Epithelial cell of esophagus (primary cell): ENCODE data around the gene SLC66A2.
"Not testable (repeated sequence)": the region's sequence is repeated elsewhere in the genome, so short reads cannot be mapped to it uniquely, and the experiment has no call there.

ENCODE experiments used
- DNase-seq: peaks from one replicate; pipeline ENCODE4 v3.0.0; 2010; ENCODE audit warnings: low read depth
- H3K4me3 ChIP-seq: 2 replicates; pipeline ENCODE4 v1.5.1; 2011; ENCODE audit warnings: mild to moderate bottlenecking, low read length, control low read depth
- TF ChIP-seq, protein P1 (sequence below): IDR thresholded peaks from 2 replicates; pipeline ENCODE4 v1.5.1; 2011; ENCODE audit warnings: low read depth, mild to moderate bottlenecking, low read length, control low read depth, inconsistent platforms; ENCODE audit not compliant: insufficient read depth; ENCODE audit errors: missing control alignments

Gene SLC66A2

DNA sequence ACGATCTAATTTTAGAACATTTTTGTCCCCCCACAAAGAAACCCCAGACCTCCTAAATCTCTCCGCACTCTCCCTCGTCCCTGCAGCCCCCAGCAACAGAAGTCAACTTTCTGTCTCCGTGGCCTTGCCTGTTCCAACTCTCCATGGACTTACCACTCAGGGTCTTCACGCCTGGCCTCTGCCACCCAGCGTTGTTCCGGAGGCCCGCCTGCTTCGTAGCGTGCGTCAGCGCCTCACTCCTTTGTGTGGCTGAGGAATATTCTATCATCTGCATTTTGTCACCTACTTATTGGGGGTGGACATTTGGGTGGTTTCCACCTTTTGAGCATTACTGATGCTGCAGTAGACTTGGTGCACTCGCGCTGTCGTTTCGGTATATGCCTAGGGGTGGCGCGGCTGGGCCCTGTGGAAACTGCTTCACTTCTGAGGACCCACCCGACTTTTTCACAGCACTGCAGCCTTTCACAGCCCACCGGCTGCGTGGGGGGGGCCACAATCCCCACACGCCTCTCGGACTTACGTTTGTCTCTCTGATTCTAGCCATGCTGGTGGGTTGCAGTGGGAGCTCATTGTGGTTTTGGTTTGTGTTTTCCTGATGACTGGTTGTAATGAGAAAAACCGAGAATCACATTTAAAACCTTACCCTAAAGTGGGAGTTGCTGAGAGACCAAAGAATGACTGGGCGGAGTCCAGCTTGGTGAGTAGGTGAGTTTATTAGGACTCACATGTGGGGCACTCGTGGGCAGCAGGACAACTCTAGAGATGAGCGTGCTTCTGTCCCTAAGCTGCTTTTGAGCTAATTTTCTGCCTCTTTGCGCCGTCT lies 11.6 kb upstream of the SLC66A2 start:
- TF ChIP-seq, protein P1, sequence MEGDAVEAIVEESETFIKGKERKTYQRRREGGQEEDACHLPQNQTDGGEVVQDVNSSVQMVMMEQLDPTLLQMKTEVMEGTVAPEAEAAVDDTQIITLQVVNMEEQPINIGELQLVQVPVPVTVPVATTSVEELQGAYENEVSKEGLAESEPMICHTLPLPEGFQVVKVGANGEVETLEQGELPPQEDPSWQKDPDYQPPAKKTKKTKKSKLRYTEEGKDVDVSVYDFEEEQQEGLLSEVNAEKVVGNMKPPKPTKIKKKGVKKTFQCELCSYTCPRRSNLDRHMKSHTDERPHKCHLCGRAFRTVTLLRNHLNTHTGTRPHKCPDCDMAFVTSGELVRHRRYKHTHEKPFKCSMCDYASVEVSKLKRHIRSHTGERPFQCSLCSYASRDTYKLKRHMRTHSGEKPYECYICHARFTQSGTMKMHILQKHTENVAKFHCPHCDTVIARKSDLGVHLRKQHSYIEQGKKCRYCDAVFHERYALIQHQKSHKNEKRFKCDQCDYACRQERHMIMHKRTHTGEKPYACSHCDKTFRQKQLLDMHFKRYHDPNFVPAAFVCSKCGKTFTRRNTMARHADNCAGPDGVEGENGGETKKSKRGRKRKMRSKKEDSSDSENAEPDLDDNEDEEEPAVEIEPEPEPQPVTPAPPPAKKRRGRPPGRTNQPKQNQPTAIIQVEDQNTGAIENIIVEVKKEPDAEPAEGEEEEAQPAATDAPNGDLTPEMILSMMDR: no peak
- DNase-seq: no peak
- H3K4me3 ChIP-seq: no peak overlapping the region

DNA sequence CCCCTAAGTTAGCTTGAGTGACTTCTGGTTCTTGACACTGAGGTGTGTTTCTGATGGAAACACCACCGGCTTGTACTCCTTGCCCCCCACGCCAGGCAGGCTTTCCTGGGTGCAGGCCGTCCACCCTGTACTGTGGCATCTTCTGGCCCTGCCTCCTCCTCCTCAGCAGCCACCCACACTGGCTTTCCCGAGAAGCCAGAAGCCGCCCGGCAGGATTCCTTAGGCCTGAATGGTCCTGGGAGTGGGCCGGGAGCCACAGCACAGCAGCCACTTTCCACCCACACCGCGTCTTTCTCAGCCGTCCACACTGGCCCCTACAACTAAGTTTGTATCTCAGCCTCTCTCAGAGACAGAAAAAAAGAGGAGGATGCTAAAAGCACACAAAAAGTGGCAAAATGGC lies 10.9 kb upstream of the SLC66A2 start:
- TF ChIP-seq, protein P1: no peak
- H3K4me3 ChIP-seq: no peak overlapping the region
- DNase-seq: peak; percentile 83

DNA sequence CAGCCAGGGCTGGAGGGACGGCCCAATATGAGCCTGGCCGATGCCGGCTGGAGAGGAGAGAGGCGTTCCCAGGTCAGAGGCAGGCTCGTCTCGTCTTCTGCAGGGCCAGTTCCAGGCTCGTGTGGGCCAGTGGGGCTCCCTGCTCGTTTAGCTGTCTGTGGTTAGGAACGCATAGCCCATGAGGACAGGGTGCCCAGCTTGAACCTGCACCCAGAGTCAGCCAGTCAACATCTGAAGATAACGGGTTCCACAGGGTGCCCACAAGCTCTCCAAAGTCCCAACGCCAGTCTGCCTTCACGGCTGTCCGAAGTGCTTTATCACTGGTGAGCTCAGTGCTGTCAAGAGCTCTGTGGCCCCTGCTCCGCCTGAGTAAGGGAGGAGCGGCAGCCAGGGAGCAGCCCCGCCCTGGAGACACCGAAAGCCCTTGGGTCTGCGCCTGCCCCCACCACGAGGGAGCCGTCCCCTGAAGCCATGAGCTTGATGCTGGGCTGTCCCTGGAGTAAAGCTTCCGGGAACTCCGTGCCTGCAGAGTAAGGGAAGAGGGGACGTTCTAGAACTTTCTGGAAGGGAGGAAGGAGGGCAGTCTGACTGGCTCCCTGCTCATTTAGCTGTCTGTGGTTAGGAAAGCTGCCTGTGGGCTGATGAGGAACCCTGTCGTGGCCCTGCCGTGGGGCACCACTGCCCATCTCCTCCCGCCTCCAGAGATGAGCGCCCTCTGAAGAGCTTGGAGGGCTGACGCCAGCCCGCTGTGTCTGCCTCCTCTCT lies 10.3 kb upstream of the SLC66A2 start:
- peak; percentile 46 for DNase-seq
- TF ChIP-seq, protein P1: no peak
- no peak overlapping the region for H3K4me3 ChIP-seq

DNA sequence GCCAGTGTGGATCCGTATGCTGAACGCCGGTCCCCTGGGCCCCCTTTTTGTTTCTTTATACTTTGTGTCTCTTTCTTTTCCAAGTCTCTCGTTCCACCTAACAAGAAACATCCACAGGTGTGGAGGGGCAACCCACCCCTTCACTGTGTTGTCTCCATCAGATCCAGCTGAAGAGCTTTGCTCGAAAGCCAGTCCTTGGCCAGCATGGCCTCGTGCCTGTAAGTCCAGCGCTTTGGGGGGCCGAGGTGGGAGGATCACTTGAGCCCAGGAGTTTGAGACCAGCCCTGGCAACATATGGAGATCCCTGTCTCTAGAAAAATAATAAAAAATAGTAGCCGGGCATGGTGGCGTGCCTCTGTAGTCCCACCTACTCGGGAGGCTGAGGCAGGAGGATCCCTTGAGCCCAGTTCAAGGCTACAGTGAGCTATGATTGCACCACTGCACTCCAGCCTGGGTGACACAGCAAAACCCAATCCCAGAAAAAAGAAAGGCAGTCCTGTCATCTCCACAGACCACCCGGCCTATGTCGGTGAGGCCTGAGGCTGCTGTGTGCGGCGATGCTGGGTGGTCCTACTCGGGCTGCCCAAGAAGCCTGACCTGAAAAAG lies 9.6 kb upstream of the SLC66A2 start:
- no peak for DNase-seq
- TF ChIP-seq, protein P1: no peak
- no peak overlapping the region for H3K4me3 ChIP-seq

DNA sequence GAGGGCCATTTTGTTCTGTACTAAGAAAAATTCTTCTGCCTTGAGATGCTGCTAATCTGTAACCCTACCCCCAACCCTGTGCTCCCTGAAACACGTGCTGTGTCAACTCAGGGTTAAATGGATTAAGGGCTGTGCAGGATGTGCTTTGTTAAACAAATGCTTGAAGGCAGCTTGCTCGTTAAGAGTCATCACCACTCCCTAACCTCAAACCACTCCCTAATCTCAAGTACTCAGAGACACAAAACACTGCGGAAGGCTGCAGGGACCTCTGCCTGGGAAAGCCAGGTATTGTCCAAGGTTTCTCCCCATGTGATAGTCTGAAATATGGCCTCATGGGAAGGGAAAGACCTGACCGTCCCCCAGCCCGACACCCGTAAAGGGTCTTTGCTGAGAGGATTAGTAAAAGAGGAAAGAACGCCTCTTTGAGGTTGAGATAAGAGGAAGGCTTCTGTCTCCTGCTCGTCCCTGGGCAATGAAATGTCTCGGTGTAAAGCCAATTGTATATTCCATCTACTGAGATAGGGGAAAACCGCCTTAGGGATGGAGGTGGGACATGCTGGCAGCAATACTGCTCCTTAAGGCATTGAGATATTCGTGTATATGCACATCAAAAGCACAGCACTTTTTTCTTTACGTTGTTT lies 8.8 kb upstream of the SLC66A2 start:
- TF ChIP-seq, protein P1: peak; percentile 31
- peak; percentile 87 for DNase-seq

DNA sequence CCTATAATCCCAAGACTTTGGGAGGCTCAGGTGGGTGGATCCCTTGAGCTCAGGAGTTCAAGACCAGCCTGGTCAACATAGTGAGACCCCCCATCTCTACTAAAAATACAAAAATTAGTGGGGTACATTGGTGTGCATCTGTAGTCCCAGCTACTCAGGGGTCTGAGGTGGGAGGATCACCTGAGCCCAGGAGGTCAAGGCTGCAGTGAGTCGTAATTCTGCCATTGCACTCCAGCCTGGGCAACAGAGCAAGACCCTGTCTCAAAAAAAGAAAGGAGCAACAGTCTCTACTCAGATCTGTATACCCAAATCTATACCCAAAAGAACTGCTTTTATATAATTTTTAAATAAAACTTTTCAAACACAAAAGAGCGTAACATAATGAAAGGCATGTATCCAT lies 7.5 kb upstream of the SLC66A2 start:
- H3K4me3 ChIP-seq: no peak overlapping the region
- DNase-seq: no peak
- TF ChIP-seq, protein P1: no peak

More for the DNA sequence above, 8.8 kb upstream of the SLC66A2 start:
- H3K4me3 ChIP-seq: not testable (repeated sequence)
